HG02571 (cell line): Measurements from ENCODE around the gene TOR3A.

Source experiments
- ATAC-seq: cut with Tn5 transposase; IDR thresholded peaks from one replicate; pipeline ENCODE4 v1.9.1; 2021; ENCODE audit warnings: mild to moderate bottlenecking, moderate library complexity; ENCODE audit not compliant: unreplicated experiment

The TOR3A gene

DNA sequence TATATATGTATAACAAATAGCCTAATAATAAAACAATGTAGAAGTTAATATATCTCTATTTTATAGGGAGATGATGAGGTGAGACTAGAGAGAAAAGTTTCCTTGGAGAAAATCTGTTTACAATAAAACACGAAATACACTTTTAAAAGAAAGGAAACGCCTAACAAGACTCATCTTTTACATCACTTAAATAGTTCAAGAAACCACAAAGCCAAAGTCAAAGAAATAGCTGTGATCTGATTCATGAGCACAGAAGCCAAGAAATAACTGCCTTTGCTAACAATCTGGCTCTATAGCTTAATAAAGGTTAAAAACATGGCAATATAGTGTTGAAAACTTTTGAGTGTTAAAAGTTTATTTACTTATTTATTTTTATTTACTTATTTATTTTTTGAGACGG is 61.5 kb downstream of the TOR3A start:
- ATAC-seq, result no peak

DNA sequence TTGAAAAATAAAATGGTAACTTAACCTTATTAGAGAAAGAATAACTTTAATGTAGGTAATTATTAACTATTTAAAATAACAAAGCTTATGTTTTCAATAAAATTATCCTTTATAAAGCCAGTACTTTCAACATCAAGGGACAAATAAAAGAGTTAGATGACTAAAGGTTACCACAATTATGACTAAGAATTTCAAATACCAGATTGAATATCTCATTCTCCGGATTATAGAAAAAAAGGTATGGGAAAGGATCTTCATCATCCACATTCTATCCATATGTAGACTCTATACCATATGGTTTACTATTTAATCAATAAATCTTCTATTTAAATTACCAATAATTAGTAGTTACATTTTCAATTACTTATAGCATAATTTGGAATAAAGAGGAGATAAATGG is 62.8 kb downstream of the TOR3A start:
- no peak for ATAC-seq

DNA sequence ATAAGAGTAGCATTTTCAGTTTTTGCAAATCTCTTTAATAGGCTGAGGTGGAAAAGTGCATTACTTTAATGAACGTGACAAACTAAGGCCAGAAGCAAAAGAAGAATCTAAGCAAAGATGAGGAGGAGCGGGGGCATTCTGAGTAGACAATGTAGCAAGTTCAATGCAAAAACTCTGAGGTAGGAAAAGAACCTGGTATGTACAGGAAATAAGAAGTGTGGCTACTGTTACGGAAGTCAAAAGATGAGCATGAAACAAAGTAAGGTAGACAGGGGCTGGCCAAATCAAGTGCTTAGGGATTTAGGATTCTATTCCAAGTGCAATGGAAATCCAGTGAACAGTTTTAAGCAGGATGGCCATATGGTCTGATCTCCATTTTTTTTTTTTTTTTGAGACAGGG is 63.7 kb downstream of the TOR3A start:
- ATAC-seq, result no peak
